HEK293 (cell line): ENCODE data around the gene HDAC2.

Experiments used
- CTCF ChIP-seq: fragments of 450-650 bp; formaldehyde crosslinking; IDR thresholded peaks from 2 replicates; pipeline ENCODE4 v1.5.1; 2016; ENCODE audit warnings: missing biosample characterization, missing genetic modification characterization
- TCF7L2 ChIP-seq: IDR thresholded peaks from 2 replicates; pipeline ENCODE4 v1.6.1; 2011; ENCODE audit warnings: low read depth, mild to moderate bottlenecking, inconsistent platforms, low read length, moderate library complexity, borderline replicate concordance
- ZBTB49 ChIP-seq: fragments of 450-650 bp; formaldehyde crosslinking; IDR thresholded peaks from 2 replicates; pipeline ENCODE4 v1.5.1; 2016; ENCODE audit warnings: missing biosample characterization, missing genetic modification characterization, low read depth
- ZBTB7A ChIP-seq: fragments of 450-650 bp; formaldehyde crosslinking; IDR thresholded peaks from 2 replicates; pipeline ENCODE4 v1.5.1; 2016; ENCODE audit warnings: low read depth, missing biosample characterization, missing genetic modification characterization
- ZNF2 ChIP-seq: fragments of 450-650 bp; formaldehyde crosslinking; IDR thresholded peaks from 2 replicates; pipeline ENCODE4 v1.5.1; 2016; ENCODE audit warnings: missing biosample characterization, missing genetic modification characterization
- ZNF223 ChIP-seq: fragments of 450-650 bp; formaldehyde crosslinking; IDR thresholded peaks from 2 replicates; pipeline ENCODE4 v1.5.1; 2016; ENCODE audit warnings: missing biosample characterization, missing genetic modification characterization
- ZNF747 ChIP-seq: fragments of 450-650 bp; formaldehyde crosslinking; IDR thresholded peaks from 2 replicates; pipeline ENCODE4 v1.5.1; 2016; ENCODE audit warnings: missing biosample characterization, missing genetic modification characterization
- ZNF830 ChIP-seq: fragments of 450-650 bp; IDR thresholded peaks from 2 replicates; pipeline ENCODE4 v1.5.0; 2018; ENCODE audit warnings: missing biosample characterization, missing genetic modification characterization, low read depth, mild to moderate bottlenecking, moderate library complexity

- no peak for TF ChIP-seq CTCF (tag by site-specific recombination)
- TF ChIP-seq ZNF2 (tag by site-specific recombination), result no peak
- no peak for TF ChIP-seq ZNF223 (tag by site-specific recombination)
- no peak for TF ChIP-seq ZBTB49 (tag by site-specific recombination)
- TF ChIP-seq ZNF747, result no peak
- no peak for TF ChIP-seq ZBTB7A (tag by site-specific recombination)
- TF ChIP-seq ZNF830 (tag by site-specific recombination), result no peak
- no peak for TF ChIP-seq TCF7L2
These were observed 30.4 kb upstream of the HDAC2 start for GRCh38 chr6:114001354-114001753.
